ENCODE data around the gene ACTMAP. TPM values are rescaled to one million over a fixed set of nuclear protein-coding genes. Genes with fewer than 3 reads are reported as not detected.
A peak's percentile ranks its signal among the peaks of the same experiment; 100 is the strongest.

ACTMAP gene
- total RNA-seq, 1 experiment from 2014 or later: 27.7 TPM

GRCh38 chr19:40702337-40703012 is 47.8 kb downstream of the ACTMAP start:
- no peak overlapping the region for H2BK20ac ChIP-seq (ENCODE audit: low read depth, low read length, poor library complexity, severe bottlenecking)
- Mint-ChIP-seq H3K9me3 (no peaks in the 10 kb centered on the region), H3K36me3 (ENCODE audit: insufficient read depth in 1 of 3, low read depth in 3 of 3) (peaks cover 29 to 57% (median 49%) of the 10 kb centered on the region in 3 experiments), H3K4me1 (peaks cover 5 to 13% of the 10 kb centered on the region in 2 experiments; a peak in 3 of 4 replicates), H3K27me3 (ENCODE audit: low read depth) (no peaks in the 10 kb centered on the region; the same call in 1 of the 2 replicates), H3K27ac (peak overlapping the region; percentile 46 to 72 (median 62); a peak in 4 of 7 replicates), H3K4me3 (no peak overlapping the region)
- H2AFZ ChIP-seq (ENCODE audit: low read length): no peak overlapping the region
- no peak overlapping the region for H2BK12ac ChIP-seq (ENCODE audit: insufficient read length, low read depth, low read length)
- H2BK5ac ChIP-seq (ENCODE audit: insufficient read length, low read length): no peak overlapping the region
- H3K9me3 ChIP-seq (ENCODE audit: control insufficient read depth, low read depth, low read length): no peaks in the 10 kb centered on the region
- H2AK5ac ChIP-seq (ENCODE audit: insufficient read length, low read length): no peak overlapping the region
- no peak overlapping the region for H3K9ac ChIP-seq (ENCODE audit: extremely low read depth, insufficient read length, low read length)
- H3K4me2 ChIP-seq (ENCODE audit: insufficient read depth, insufficient read length, low read length): no peak overlapping the region
- no peaks in the 10 kb centered on the region for H3K27me3 ChIP-seq (ENCODE audit: insufficient read depth, low read length)
- no peak overlapping the region for H3K56ac ChIP-seq (ENCODE audit: insufficient read length, low read depth, low read length)
- H3T11ph ChIP-seq (ENCODE audit: low read length): no peak overlapping the region
- no peak overlapping the region for H4K91ac ChIP-seq (ENCODE audit: insufficient read length, low read depth, low read length)
- H3K79me1 ChIP-seq (ENCODE audit: insufficient read depth, low read depth, low read length, poor library complexity, severe bottlenecking): no peaks in the 10 kb centered on the region
- no peaks in the 10 kb centered on the region for H3K23me2 ChIP-seq (ENCODE audit: insufficient read length, low read depth, low read length, poor library complexity, severe bottlenecking)
- TF ChIP-seq CTCF (conservative IDR thresholded peaks at IDR 0.05): peak; percentile 71
- no peak overlapping the region for H3K18ac ChIP-seq (ENCODE audit: insufficient read length, low read depth, low read length)
- no peak overlapping the region for H4K5ac ChIP-seq (ENCODE audit: insufficient read length, low read depth, low read length)
- H3K79me2 ChIP-seq (ENCODE audit: insufficient read depth, low read length): no peaks in the 10 kb centered on the region
- no peak overlapping the region for H3K14ac ChIP-seq (ENCODE audit: insufficient read depth, low read length)
- H3K4me1 ChIP-seq (ENCODE audit: insufficient read depth, low read length): no peaks in the 10 kb centered on the region
- H3K4ac ChIP-seq (ENCODE audit: low read depth, low read length): no peak overlapping the region
- no peak overlapping the region for H2BK15ac ChIP-seq (ENCODE audit: low read depth, low read length)
- peak; percentile 82 for DNase-seq
- H4K8ac ChIP-seq (replicated peaks; ENCODE audit: insufficient read length, low read depth, low read length): no peak overlapping the region
- H3K23ac ChIP-seq (ENCODE audit: insufficient read length, low read depth, low read length): no peak overlapping the region
- no CpG with 5 or more reads among the region's 18 CpGs for WGBS (ENCODE audit: extremely low coverage, insufficient read length, low lambda C conversion rate)
- no peak overlapping the region for H2BK120ac ChIP-seq (ENCODE audit: low read depth, low read length, poor library complexity, severe bottlenecking)
- no peak overlapping the region for H3K27ac ChIP-seq (ENCODE audit: insufficient read length, low read depth, low read length)
- no peaks in the 10 kb centered on the region for H4K20me1 ChIP-seq (ENCODE audit: control insufficient read depth, insufficient read depth, insufficient read length)

Measured in H9 (cell line).